GM23248 (cell line): ENCODE results near the gene BCL11B. TPM values are rescaled to one million over a fixed set of nuclear protein-coding genes. Genes with fewer than 3 reads are reported as not detected.

ENCODE experiments used
- DNase-seq: peaks from one replicate; pipeline ENCODE4 v3.0.0-alpha.2; 2015
- H2AFZ ChIP-seq: fragments of 200-600 bp; sonication (generic); 2 replicates; pipeline ENCODE4 v1.6.1; 2016; ENCODE audit warnings: antibody characterized with exemption
- H3F3A ChIP-seq: fragments of 200-600 bp; sonication (generic); 2 replicates; pipeline ENCODE4 v1.6.1; 2016; ENCODE audit warnings: mild to moderate bottlenecking, antibody characterized with exemption, mixed run types; ENCODE audit not compliant: insufficient read depth
- H3K27ac ChIP-seq: fragments of 200-600 bp; sonication (generic); 2 replicates; pipeline ENCODE4 v1.5.1; 2016; ENCODE audit warnings: mild to moderate bottlenecking
- H3K27me3 ChIP-seq: fragments of 200-600 bp; sonication (generic); replicated peaks from 2 replicates; pipeline ENCODE4 v1.6.1; 2016; ENCODE audit warnings: mild to moderate bottlenecking; ENCODE audit not compliant: insufficient read depth
- H3K36me3 ChIP-seq: fragments of 200-600 bp; sonication (generic); 2 replicates; pipeline ENCODE4 v1.6.1; 2016; ENCODE audit warnings: low read depth, mild to moderate bottlenecking
- H3K4me1 ChIP-seq: fragments of 200-600 bp; sonication (generic); 2 replicates; pipeline ENCODE4 v1.6.1; 2016; ENCODE audit warnings: mild to moderate bottlenecking; ENCODE audit not compliant: insufficient read depth
- H3K4me2 ChIP-seq: fragments of 200-600 bp; sonication (generic); one replicate; pipeline ENCODE4 v1.6.1; 2016; ENCODE audit warnings: mild to moderate bottlenecking; ENCODE audit not compliant: unreplicated experiment
- H3K4me3 ChIP-seq: fragments of 200-600 bp; sonication (generic); 2 replicates; pipeline ENCODE4 v1.5.1; 2016; ENCODE audit warnings: mild to moderate bottlenecking
- H3K79me2 ChIP-seq: fragments of 200-600 bp; sonication (generic); 2 replicates; pipeline ENCODE4 v1.6.1; 2016; ENCODE audit warnings: mild to moderate bottlenecking; ENCODE audit not compliant: insufficient read depth
- H3K9ac ChIP-seq: fragments of 200-600 bp; sonication (generic); 2 replicates; pipeline ENCODE4 v1.6.1; 2016; ENCODE audit warnings: mild to moderate bottlenecking
- H3K9me2 ChIP-seq: fragments of 200-600 bp; sonication (generic); 2 replicates; pipeline ENCODE4 v1.6.1; 2016; ENCODE audit warnings: mixed run types, mild to moderate bottlenecking, moderate library complexity; ENCODE audit not compliant: insufficient read depth
- H3K9me3 ChIP-seq: fragments of 200-600 bp; sonication (generic); one replicate; pipeline ENCODE4 v1.6.1; 2017; ENCODE audit warnings: low read depth
- H4K20me1 ChIP-seq: fragments of 200-600 bp; sonication (generic); 2 replicates; pipeline ENCODE4 v1.6.0; 2016; ENCODE audit not compliant: insufficient read depth
- EZH2 ChIP-seq: fragments of 200-600 bp; sonication (generic); IDR thresholded peaks from 2 replicates; pipeline ENCODE4 v1.6.1; 2018; ENCODE audit warnings: antibody characterized with exemption, mild to moderate bottlenecking; ENCODE audit not compliant: insufficient read depth, poor library complexity, severe bottlenecking
- EZH2phosphoT487 ChIP-seq: fragments of 200-600 bp; sonication (generic); IDR thresholded peaks from 2 replicates; pipeline ENCODE4 v1.6.1; 2018; ENCODE audit warnings: antibody characterized with exemption, moderate library complexity, mild to moderate bottlenecking, low read depth; ENCODE audit not compliant: insufficient read depth
- WGBS, 2 experiments: methylation state at CpG; one replicate each; pipeline ENCODE4 v1.1.6; 2015 to 2017; ENCODE audit warnings: low lambda C conversion rate in 2 of 2, low coverage in 1 of 2; ENCODE audit errors: missing lambda C conversion rate in 2 of 2; 5-methylcytosine and 5-hydroxymethylcytosine counted together
- in situ Hi-C: fragments of 300-500 bp; cut with MboI; formaldehyde crosslinking; loops from 2 replicates; pipeline ENCODE4 v1.15.0; 2020
- polyA plus RNA-seq: library from polyadenylated mRNA; unstranded; fragments of >200 nt; fragmentation: Nextera tagmentation; extraction: Ambion mirVana; gene quantifications from 2 replicates; pipeline ENCODE4 v1.2.1, GENCODE V29; 2016
- total RNA-seq: library from RNA; depleted of rRNA; stranded (reverse); fragments of >200 nt; shearing (Covaris generic); gene quantifications from 2 replicates; pipeline ENCODE4 v1.2.3, GENCODE V29; 2014

The BCL11B gene
- total and polyA plus RNA-seq, 2 experiments from 2014 or later, result not detected

DNA sequence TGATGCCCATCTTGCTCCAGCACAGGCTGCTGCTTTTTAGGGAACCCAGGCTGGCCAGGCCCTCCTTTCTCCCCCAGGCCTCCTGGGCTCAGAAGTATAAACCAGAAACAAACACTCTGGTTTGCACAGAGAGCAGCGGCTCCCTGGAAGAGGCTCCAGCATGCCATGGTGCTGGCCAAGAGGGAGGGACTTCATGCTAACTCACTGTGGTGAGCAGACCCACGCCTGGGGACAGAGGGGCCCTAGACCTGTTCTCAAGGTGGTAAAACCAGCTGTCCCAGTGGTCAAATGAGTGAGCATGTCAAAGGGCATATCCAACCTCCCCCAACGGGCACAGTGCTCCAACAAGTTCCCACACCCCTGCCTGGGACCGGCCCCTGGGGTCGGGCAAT lies 15.5 kb downstream of the BCL11B start:
- H3F3A ChIP-seq, result no peaks in the 10 kb centered on the region
- DNase-seq, result no peak
- H3K4me3 ChIP-seq, result no peak overlapping the region
- no peak overlapping the region for H3K27ac ChIP-seq
- H2AFZ ChIP-seq, result no peak overlapping the region
- H3K9ac ChIP-seq, result no peak overlapping the region
- no peaks in the 10 kb centered on the region for H4K20me1 ChIP-seq
- TF ChIP-seq EZH2, result no peak
- no peak for TF ChIP-seq EZH2phosphoT487
- H3K79me2 ChIP-seq, result no peaks in the 10 kb centered on the region
- H3K36me3 ChIP-seq, result no peaks in the 10 kb centered on the region
- in situ Hi-C loops, result loop anchor here (25.0 kb wide), 1 partner anchor 1119 kb away; no protein-coding TSS in a partner anchor
- H3K9me3 ChIP-seq, result no peaks in the 10 kb centered on the region
- no peak overlapping the region for H3K4me2 ChIP-seq
- H3K4me1 ChIP-seq, result no peaks in the 10 kb centered on the region
- 61 to 62% methylated on average over 5 of the region's 5 CpGs for WGBS, 2 experiments
- H3K9me2 ChIP-seq, result no peaks in the 10 kb centered on the region
- H3K27me3 ChIP-seq, result peaks cover 31% of the 10 kb centered on the region

DNA sequence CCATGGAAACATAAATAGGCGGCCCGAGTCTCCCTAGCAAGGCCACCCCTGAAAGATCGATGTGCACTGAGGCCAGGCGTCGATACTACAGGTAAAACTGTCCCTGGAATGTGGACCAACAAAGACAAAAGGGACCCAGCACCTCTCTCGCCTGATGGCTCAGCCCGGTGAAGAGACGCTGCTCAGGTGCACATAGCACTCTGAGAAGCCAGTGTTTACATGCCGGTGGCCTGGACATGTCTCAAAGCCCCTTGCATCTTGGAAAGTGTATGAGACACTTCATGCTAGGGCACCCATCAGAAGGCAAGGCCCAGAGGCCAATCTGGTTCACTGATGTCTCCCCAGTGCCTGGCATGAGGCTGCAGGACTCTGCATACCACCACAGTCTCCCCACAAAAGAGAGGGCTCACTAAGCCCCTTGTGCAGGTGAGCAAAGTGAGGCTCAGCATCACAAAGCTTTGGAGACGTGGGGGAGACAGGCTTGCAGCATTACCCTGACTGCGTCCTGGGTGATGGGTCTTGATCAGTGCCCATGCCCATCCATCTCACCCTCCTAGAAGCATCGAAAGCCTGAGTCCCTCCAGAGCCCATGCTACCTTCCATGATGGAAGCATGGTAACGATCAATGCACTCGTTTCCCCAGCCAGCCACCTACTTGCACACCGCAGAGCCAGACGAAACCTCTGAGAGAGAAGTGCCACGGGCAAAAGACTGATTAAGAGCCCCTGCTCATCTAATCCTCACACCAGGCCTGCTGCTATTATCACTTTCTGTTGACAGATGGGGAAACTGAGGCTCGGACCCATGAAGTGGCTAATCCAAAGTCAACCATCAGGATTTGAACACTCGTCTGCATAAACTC lies 16.1 kb downstream of the BCL11B start:
- no peak for DNase-seq
- H3K27me3 ChIP-seq, result peaks cover 26% of the 10 kb centered on the region
- in situ Hi-C loops, result loop anchor here (25.0 kb wide), 1 partner anchor 1119 kb away; no protein-coding TSS in a partner anchor
- H3F3A ChIP-seq, result no peaks in the 10 kb centered on the region
- no peaks in the 10 kb centered on the region for H3K79me2 ChIP-seq
- H3K9ac ChIP-seq, result no peak overlapping the region
- H3K9me3 ChIP-seq, result no peaks in the 10 kb centered on the region
- H3K9me2 ChIP-seq, result no peaks in the 10 kb centered on the region
- H4K20me1 ChIP-seq, result no peaks in the 10 kb centered on the region
- H3K27ac ChIP-seq, result no peak overlapping the region
- no peak overlapping the region for H3K4me2 ChIP-seq
- H2AFZ ChIP-seq, result no peak overlapping the region
- H3K4me3 ChIP-seq, result no peak overlapping the region
- WGBS, 2 experiments, result 70 to 71% methylated on average over 19 of the region's 19 CpGs
- no peaks in the 10 kb centered on the region for H3K36me3 ChIP-seq
- H3K4me1 ChIP-seq, result no peaks in the 10 kb centered on the region
- no peak for TF ChIP-seq EZH2
- no peak for TF ChIP-seq EZH2phosphoT487

DNA sequence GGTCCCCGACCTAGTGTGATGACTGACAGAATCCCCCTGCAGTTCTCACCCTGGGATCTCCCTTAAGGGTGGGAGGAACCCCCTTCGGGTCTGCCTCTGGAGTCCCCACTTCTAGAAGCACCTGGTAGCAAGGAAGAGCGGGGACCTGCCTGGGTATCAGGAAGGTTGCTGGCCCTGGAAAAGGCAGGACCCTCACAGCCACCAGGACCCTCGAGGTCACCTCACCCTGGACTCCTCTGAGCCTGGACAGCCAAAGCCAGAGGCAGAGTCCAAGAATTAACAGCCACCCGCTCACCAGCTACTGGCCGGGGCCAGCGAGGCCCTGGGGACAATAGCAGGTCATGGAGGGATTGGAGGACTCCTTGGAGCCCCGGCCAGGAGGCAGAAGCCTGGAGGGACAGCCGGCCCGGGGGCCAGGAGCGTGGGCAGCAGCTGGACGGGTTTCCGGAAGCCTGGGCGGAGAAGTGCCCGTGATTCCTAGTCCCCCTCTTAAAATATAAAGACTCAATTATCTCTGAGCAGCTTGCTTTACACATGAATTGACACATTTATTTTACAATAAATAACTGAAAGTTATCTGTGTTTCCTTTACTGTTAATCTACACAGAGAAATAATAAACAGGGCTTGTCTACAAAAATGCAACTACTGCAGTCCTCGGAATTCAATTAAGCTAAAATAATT lies 17.5 kb downstream of the BCL11B start:
- WGBS, 2 experiments, result 38 to 42% methylated on average over 16 of the region's 16 CpGs
- H3K9ac ChIP-seq, result no peak overlapping the region
- H4K20me1 ChIP-seq, result no peaks in the 10 kb centered on the region
- no peaks in the 10 kb centered on the region for H3K79me2 ChIP-seq
- TF ChIP-seq EZH2phosphoT487, result no peak
- TF ChIP-seq EZH2, result no peak
- no peaks in the 10 kb centered on the region for H3K9me3 ChIP-seq
- no peaks in the 10 kb centered on the region for H3K4me1 ChIP-seq
- H3F3A ChIP-seq, result no peaks in the 10 kb centered on the region
- no peak overlapping the region for H3K27ac ChIP-seq
- H3K27me3 ChIP-seq, result peaks cover 12% of the 10 kb centered on the region
- in situ Hi-C loops, result loop anchor here (25.0 kb wide), 1 partner anchor 1117 kb away; no protein-coding TSS in a partner anchor
- H3K9me2 ChIP-seq, result no peaks in the 10 kb centered on the region
- no peak overlapping the region for H3K4me3 ChIP-seq
- H3K36me3 ChIP-seq, result no peaks in the 10 kb centered on the region
- DNase-seq, result no peak
- no peak overlapping the region for H2AFZ ChIP-seq
- no peak overlapping the region for H3K4me2 ChIP-seq

DNA sequence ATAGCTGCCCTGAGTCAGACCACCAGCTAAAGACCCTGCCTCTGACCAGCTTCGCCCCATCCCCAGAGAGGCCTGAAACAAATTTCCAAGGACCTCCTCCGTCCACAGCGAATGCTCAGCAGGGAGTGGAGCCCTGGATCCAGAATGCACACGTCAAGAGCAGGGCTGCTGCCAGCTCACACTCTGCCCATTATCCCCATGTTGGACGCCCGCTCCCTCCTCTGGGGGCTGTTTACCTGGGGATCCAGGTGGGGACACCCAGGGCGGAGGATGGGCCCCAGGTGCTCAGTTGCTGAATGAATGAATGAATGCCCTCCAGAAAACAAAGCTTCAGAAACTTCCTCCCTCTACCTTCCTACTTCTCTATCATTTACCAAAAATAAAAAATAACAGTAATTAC lies 18.1 kb downstream of the BCL11B start:
- Histone ChIP-seq H3K36me3 (no peaks in the 10 kb centered on the region), H4K20me1 (no peaks in the 10 kb centered on the region), H2AFZ (no peak overlapping the region), H3K4me3 (no peak overlapping the region), H3K79me2 (no peaks in the 10 kb centered on the region), H3K27ac (no peak overlapping the region), H3K4me2 (no peak overlapping the region), H3K4me1 (no peaks in the 10 kb centered on the region), H3K9ac (no peak overlapping the region), H3K9me3 (no peaks in the 10 kb centered on the region), H3K9me2 (no peaks in the 10 kb centered on the region), H3K27me3 (peaks cover 7% of the 10 kb centered on the region; the same call in 1 of the 2 replicates), H3F3A (no peaks in the 10 kb centered on the region)
- no peak for TF ChIP-seq EZH2
- TF ChIP-seq EZH2phosphoT487, result no peak
- in situ Hi-C loops, result loop anchor here (25.0 kb wide), 1 partner anchor 1117 kb away; no protein-coding TSS in a partner anchor
- 52 to 66% methylated on average over 7 of the region's 7 CpGs for WGBS, 2 experiments
- no peak for DNase-seq
